WTC11 (cell line): ENCODE measurements around the gene CEP104.

Experiments
- FOXP1 ChIP-seq: sonication (generic); formaldehyde crosslinking; IDR thresholded peaks from 2 replicates; pipeline ENCODE4 v1.8.0; 2022; ENCODE audit warnings: missing genetic modification reagents, mild to moderate bottlenecking, moderate library complexity, borderline replicate concordance
- TF ChIP-seq, protein P1 (sequence below): sonication (generic); formaldehyde crosslinking; IDR thresholded peaks from 2 replicates; pipeline ENCODE4 v1.8.0; 2022; ENCODE audit warnings: mild to moderate bottlenecking, missing genetic modification reagents

DNA sequence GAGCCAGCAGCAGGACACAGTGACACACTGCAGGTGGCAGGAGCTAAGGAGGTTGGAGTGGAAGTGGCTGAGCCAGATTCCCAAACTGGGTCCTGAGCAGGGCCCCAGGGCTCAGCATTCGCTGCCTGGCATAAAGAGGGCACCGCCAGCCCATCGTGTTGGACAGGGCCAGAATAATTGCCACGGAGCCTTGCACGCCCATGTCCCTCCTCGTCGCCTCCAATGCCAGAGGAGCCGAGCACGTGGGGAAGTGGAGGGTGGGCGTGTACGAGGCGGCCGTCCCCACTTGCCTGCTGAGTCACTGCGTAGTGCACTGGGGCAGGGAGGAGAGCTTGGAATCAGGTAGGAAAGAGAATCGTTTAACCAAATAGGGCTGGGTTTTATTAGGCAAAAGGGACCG lies 34.6 kb downstream of the CEP104 start:
- TF ChIP-seq, protein P1, sequence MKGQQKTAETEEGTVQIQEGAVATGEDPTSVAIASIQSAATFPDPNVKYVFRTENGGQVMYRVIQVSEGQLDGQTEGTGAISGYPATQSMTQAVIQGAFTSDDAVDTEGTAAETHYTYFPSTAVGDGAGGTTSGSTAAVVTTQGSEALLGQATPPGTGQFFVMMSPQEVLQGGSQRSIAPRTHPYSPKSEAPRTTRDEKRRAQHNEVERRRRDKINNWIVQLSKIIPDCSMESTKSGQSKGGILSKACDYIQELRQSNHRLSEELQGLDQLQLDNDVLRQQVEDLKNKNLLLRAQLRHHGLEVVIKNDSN (CRISPR knock-in tag): no peak
- TF ChIP-seq FOXP1 (CRISPR knock-in tag): no peak
